ENCODE results near the gene CLCN6.

DNA sequence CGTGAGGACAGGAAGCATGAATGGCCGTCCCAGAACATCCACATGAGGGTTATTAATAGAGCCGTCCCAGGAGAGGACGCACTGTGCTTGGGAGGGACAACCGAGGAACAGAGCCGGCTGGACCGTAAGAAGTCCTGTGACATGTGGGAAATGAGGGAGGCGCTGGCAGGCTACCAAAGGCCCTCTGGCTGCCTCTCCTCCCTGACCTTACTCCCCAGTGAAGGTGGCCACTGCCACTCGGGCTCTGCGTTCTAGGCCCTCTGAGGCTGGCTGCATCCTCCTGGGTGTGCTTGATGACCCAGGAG is 68.2 kb downstream of the CLCN6 start:
- TF ChIP-seq EZH2 (IDR thresholded peaks at IDR 0.05; ENCODE audit: borderline replicate concordance) (no peak), EZH2phosphoT487 (IDR thresholded peaks at IDR 0.05; ENCODE audit: low read depth, severe bottlenecking, unreplicated experiment) (no peak)
- TF ChIP-seq, protein P1, sequence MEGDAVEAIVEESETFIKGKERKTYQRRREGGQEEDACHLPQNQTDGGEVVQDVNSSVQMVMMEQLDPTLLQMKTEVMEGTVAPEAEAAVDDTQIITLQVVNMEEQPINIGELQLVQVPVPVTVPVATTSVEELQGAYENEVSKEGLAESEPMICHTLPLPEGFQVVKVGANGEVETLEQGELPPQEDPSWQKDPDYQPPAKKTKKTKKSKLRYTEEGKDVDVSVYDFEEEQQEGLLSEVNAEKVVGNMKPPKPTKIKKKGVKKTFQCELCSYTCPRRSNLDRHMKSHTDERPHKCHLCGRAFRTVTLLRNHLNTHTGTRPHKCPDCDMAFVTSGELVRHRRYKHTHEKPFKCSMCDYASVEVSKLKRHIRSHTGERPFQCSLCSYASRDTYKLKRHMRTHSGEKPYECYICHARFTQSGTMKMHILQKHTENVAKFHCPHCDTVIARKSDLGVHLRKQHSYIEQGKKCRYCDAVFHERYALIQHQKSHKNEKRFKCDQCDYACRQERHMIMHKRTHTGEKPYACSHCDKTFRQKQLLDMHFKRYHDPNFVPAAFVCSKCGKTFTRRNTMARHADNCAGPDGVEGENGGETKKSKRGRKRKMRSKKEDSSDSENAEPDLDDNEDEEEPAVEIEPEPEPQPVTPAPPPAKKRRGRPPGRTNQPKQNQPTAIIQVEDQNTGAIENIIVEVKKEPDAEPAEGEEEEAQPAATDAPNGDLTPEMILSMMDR (IDR thresholded peaks at IDR 0.05; ENCODE audit: poor library complexity), result no peak
